ENCODE results near the gene LGALS12. TPM values are rescaled to one million over a fixed set of nuclear protein-coding genes. Genes with fewer than 3 reads are reported as not detected.

The LGALS12 gene
- total and polyA plus RNA-seq, 2 of the 13 experiments (the other 11 are each of a cell fraction or from before 2014, with no cell fraction given) = not detected

GRCh38 chr11:63502252-63502820, 3.5 kb upstream of the LGALS12 start:
- peaks cover 11% of the 10 kb centered on the region; the same call in 1 of the 2 replicates for H3K9me3 ChIP-seq (ENCODE audit: low read length)
- intact Hi-C loops (cut with micrococcal nuclease; ENCODE audit: unreplicated experiment) = no loop called here
- no peaks in the 10 kb centered on the region for H3K4me1 ChIP-seq (ENCODE audit: insufficient read depth, low read length)
- H3K4me3 ChIP-seq (replicated peaks in 1 of 3; ENCODE audit: insufficient read depth in 1 of 3, low read depth in 2 of 3, low read length in 3 of 3) = no peak overlapping the region
- H2AFZ ChIP-seq (ENCODE audit: low read length) = no peak overlapping the region
- H3K4me2 ChIP-seq (ENCODE audit: low read depth, low read length) = no peak overlapping the region
- H3K27ac ChIP-seq (ENCODE audit: extremely low read length, insufficient read depth, low read length) = no peak overlapping the region
- H3K9ac ChIP-seq (ENCODE audit: insufficient read depth, low read depth, low read length) = no peak overlapping the region
- 26% methylated on average over 2 of the region's 2 CpGs for WGBS (ENCODE audit: low lambda C conversion rate)
- FAIRE-seq = no peak
- no peaks in the 10 kb centered on the region for H4K20me1 ChIP-seq (ENCODE audit: insufficient read depth, low read length)
- H3K27me3 ChIP-seq (ENCODE audit: control insufficient read depth in 1 of 2, insufficient read depth in 2 of 2, low read length in 2 of 2) = peaks cover 2 to 18% of the 10 kb centered on the region in 2 experiments; a peak in 3 of 5 replicates
- ATAC-seq = no peak
- no peaks in the 10 kb centered on the region for H3K36me3 ChIP-seq (replicated peaks in 1 of 2; ENCODE audit: control insufficient read depth in 1 of 2, insufficient read depth in 2 of 2, low read length in 2 of 2)
- BruUV-seq (replicated peaks) = no TSS peak
- ChIA-PET POLR2A (no interaction called here), CTCF (ENCODE audit: low intra/inter-chr PET ratio, low total read pairs) (no interaction called here)
- in situ Hi-C loops (cut with HindIII; ENCODE audit: extremely low pct_ligation_motif_present, low pct_unique_long_range_greater_than_20kb) = no loop called here
- no peaks in the 10 kb centered on the region for H3K79me2 ChIP-seq (ENCODE audit: insufficient read depth, low read length)
- DNase-seq (ENCODE audit: low spot score) = no peak
- no peak for TF ChIP-seq ZNF670 (CRISPR knock-in tag; IDR thresholded peaks at IDR 0.05; ENCODE audit: borderline replicate concordance)
- no peak for TF ChIP-seq ATAD3A (CRISPR knock-in tag; IDR thresholded peaks at IDR 0.05)
- no peak for TF ChIP-seq CAMTA2 (CRISPR knock-in tag; IDR thresholded peaks at IDR 0.05; ENCODE audit: borderline replicate concordance)
- no peak for TF ChIP-seq ETS1 (CRISPR knock-in tag; IDR thresholded peaks at IDR 0.05)
- TF ChIP-seq HMGXB4 (CRISPR knock-in tag; IDR thresholded peaks at IDR 0.05; ENCODE audit: borderline replicate concordance in 1 of 2, low read depth in 1 of 2) = no peak
- TF ChIP-seq ZBTB4 (CRISPR knock-in tag; IDR thresholded peaks at IDR 0.05; ENCODE audit: borderline replicate concordance) = no peak
- no peak for TF ChIP-seq SRF (IDR thresholded peaks at IDR 0.05; ENCODE audit: low read depth, low read length)
- TF ChIP-seq PLSCR1 (CRISPR knock-in tag; IDR thresholded peaks at IDR 0.05; ENCODE audit: borderline replicate concordance) = no peak
- no peak for TF ChIP-seq CENPX (CRISPR knock-in tag; IDR thresholded peaks at IDR 0.05)
- TF ChIP-seq TFDP1 (CRISPR knock-in tag; IDR thresholded peaks at IDR 0.05; ENCODE audit: borderline replicate concordance) = no peak
